IMR-90 (cell line): ENCODE measurements around the gene RBMS3. TPM values are rescaled to one million over a fixed set of nuclear protein-coding genes. Genes with fewer than 3 reads are reported as not detected.

Source experiments
- ATAC-seq: fragments of 200-7000 bp; cut with Tn5 transposase; 2 replicates; pipeline ENCODE4 v1.9.1; 2020; ENCODE audit warnings: low read depth, mild to moderate bottlenecking, moderate library complexity
- BruUV-seq: library from RNA; stranded (reverse); fragments of 400-500 nt; replicated peaks from 2 replicates; lab custom pipeline; 2021; lab: Mats Ljungman, UMichigan
- CTCF ChIA-PET: fragments of 300-600 bp; formaldehyde crosslinking; extraction: SDS; loops from one replicate; lab custom pipeline; 2021; ENCODE audit warnings: antibody characterized with exemption; lab: Yijun Ruan, JAX
- POLR2A ChIA-PET: fragments of 300-600 bp; sonication (Branson Sonifier 250); formaldehyde crosslinking; loops from one replicate; lab custom pipeline; 2022; ENCODE audit warnings: antibody characterized with exemption; ENCODE audit not compliant: unreplicated experiment; lab: Charles Lee
- DNase-seq: peaks from one replicate; pipeline ENCODE4 v3.0.0; 2013
- H2AFZ ChIP-seq: replicated peaks from 2 replicates; pipeline ENCODE3; 2013; ENCODE audit warnings: low read length, mild to moderate bottlenecking; ENCODE audit not compliant: poor library complexity
- H2AK5ac ChIP-seq: 2 replicates; pipeline ENCODE4 v1.6.1; 2013; ENCODE audit warnings: low read depth, low read length, inconsistent platforms
- H2AK9ac ChIP-seq: replicated peaks from 2 replicates; pipeline ENCODE3; 2013; ENCODE audit warnings: mild to moderate bottlenecking, low read depth, low read length, moderate library complexity; ENCODE audit not compliant: poor library complexity
- H2BK120ac ChIP-seq: 2 replicates; pipeline ENCODE4 v1.6.1; 2013; ENCODE audit warnings: low read depth, low read length, inconsistent platforms
- H2BK15ac ChIP-seq: 3 replicates; pipeline ENCODE4 v1.6.1; 2013; ENCODE audit warnings: low read depth, low read length, inconsistent platforms
- H2BK20ac ChIP-seq: 2 replicates; pipeline ENCODE4 v1.6.1; 2013; ENCODE audit warnings: low read depth, mild to moderate bottlenecking, inconsistent platforms, low read length, moderate library complexity
- H2BK5ac ChIP-seq: 2 replicates; pipeline ENCODE4 v1.6.1; 2013; ENCODE audit warnings: mild to moderate bottlenecking, low read depth, low read length, inconsistent platforms; ENCODE audit not compliant: poor library complexity, severe bottlenecking
- H3K14ac ChIP-seq: replicated peaks from 2 replicates; pipeline ENCODE4 v1.6.1; 2013; ENCODE audit warnings: low read depth, low read length, inconsistent platforms
- H3K18ac ChIP-seq: 2 replicates; pipeline ENCODE4 v1.6.1; 2013; ENCODE audit warnings: low read depth, low read length, control low read depth
- H3K23ac ChIP-seq: 2 replicates; pipeline ENCODE4 v1.6.1; 2013; ENCODE audit warnings: low read depth, low read length, inconsistent platforms
- H3K27ac ChIP-seq: 2 replicates; pipeline ENCODE4 v1.5.1; 2013; ENCODE audit warnings: mild to moderate bottlenecking, control low read depth, low read length; ENCODE audit not compliant: insufficient read depth
- H3K27me3 ChIP-seq: 2 replicates; pipeline ENCODE4 v1.6.1; 2013; ENCODE audit warnings: low read length; ENCODE audit not compliant: control insufficient read depth, insufficient read depth
- H3K36me3 ChIP-seq: 2 replicates; pipeline ENCODE4 v1.6.1; 2013; ENCODE audit warnings: low read length, mixed read lengths; ENCODE audit not compliant: control insufficient read depth, insufficient read depth
- H3K4ac ChIP-seq: 2 replicates; pipeline ENCODE4 v1.6.1; 2013; ENCODE audit warnings: low read depth, low read length, inconsistent platforms
- H3K4me1 ChIP-seq: 2 replicates; pipeline ENCODE4 v1.6.1; 2013; ENCODE audit warnings: low read length, mixed read lengths; ENCODE audit not compliant: control insufficient read depth, insufficient read depth
- H3K4me2 ChIP-seq: 2 replicates; pipeline ENCODE4 v1.6.1; 2013; ENCODE audit warnings: low read depth, mild to moderate bottlenecking, control low read depth, low read length, moderate library complexity
- H3K4me3 ChIP-seq: 2 replicates; pipeline ENCODE4 v1.5.1; 2013; ENCODE audit warnings: low read depth, mild to moderate bottlenecking, control low read depth, low read length, moderate library complexity; ENCODE audit not compliant: insufficient read depth
- H3K56ac ChIP-seq: 2 replicates; pipeline ENCODE4 v1.6.1; 2013; ENCODE audit warnings: low read length, inconsistent platforms; ENCODE audit not compliant: insufficient read depth; ENCODE audit errors: extremely low read depth
- H3K79me1 ChIP-seq, 2 experiments: 2 replicates each; pipeline ENCODE4 v1.6.1; 2013; ENCODE audit warnings: low read length in 2 of 2, inconsistent platforms in 1 of 2, low read depth in 1 of 2
- H3K9ac ChIP-seq: 2 replicates; pipeline ENCODE4 v1.6.1; 2013; ENCODE audit warnings: low read depth, low read length, control low read depth
- H3K9me1 ChIP-seq: 2 replicates; pipeline ENCODE4 v1.6.1; 2013; ENCODE audit warnings: low read length, inconsistent platforms; ENCODE audit not compliant: insufficient read depth
- H3K9me3 ChIP-seq: 2 replicates; pipeline ENCODE4 v1.6.1; 2013; ENCODE audit warnings: low read length; ENCODE audit not compliant: control insufficient read depth, insufficient read depth
- H4K20me1 ChIP-seq: 2 replicates; pipeline ENCODE4 v1.6.1; 2013; ENCODE audit warnings: low read length, inconsistent platforms; ENCODE audit not compliant: insufficient read depth
- H4K5ac ChIP-seq: 2 replicates; pipeline ENCODE4 v1.6.1; 2013; ENCODE audit warnings: mild to moderate bottlenecking, low read depth, low read length, control low read depth
- H4K8ac ChIP-seq, 2 experiments: 2 replicates each; pipeline ENCODE4 v1.6.1; 2013; ENCODE audit warnings: low read depth in 2 of 2, low read length in 2 of 2, control low read depth in 1 of 2, inconsistent platforms in 1 of 2
- H4K91ac ChIP-seq: 2 replicates; pipeline ENCODE4 v1.6.1; 2013; ENCODE audit warnings: low read depth, low read length, inconsistent platforms; ENCODE audit not compliant: insufficient read depth
- CHD1 ChIP-seq: IDR thresholded peaks from 2 replicates; pipeline ENCODE4 v1.6.1; 2012; ENCODE audit warnings: low read depth, low read length, improper control_type of control experiment
- MAFK ChIP-seq: IDR thresholded peaks from 2 replicates; pipeline ENCODE4 v1.6.1; 2012; ENCODE audit warnings: low read depth, low read length, improper control_type of control experiment
- dilution Hi-C: fragments of 300-500 bp; cut with HindIII; formaldehyde crosslinking; loops from one replicate; pipeline ENCODE4 v1.14.3; 2018; ENCODE audit warnings: low sequenced_read_pairs; ENCODE audit not compliant: unreplicated experiment
- in situ Hi-C: fragments of 300-500 bp; cut with MboI; formaldehyde crosslinking; loops from 3 replicates; pipeline ENCODE4 v1.14.3; 2019; ENCODE audit warnings: low sequenced_read_pairs, inconsistent platforms, mixed read lengths
- intact Hi-C: fragments of 100-400 bp; cut with micrococcal nuclease; formaldehyde crosslinking; loops from 2 replicates; pipeline ENCODE4 v1.10.0; 2022
- polyA plus RNA-seq, 3 experiments: library from polyadenylated mRNA; depleted of rRNA; stranded (reverse); fragments of >200 nt; gene quantifications; 2 replicates each; pipeline ENCODE4 v1.2.3, GENCODE V29; 2012; ENCODE audit warnings: low replicate concordance in 1 of 3
- total RNA-seq: library from RNA; depleted of rRNA; stranded (reverse); fragments of >200 nt; gene quantifications from 2 replicates; pipeline ENCODE4 v1.2.3, GENCODE V29; 2012

Gene RBMS3
- total and polyA plus RNA-seq, 2 of the 4 experiments (the other 2 are of a cell fraction): 15.2 to 127 TPM

DNA sequence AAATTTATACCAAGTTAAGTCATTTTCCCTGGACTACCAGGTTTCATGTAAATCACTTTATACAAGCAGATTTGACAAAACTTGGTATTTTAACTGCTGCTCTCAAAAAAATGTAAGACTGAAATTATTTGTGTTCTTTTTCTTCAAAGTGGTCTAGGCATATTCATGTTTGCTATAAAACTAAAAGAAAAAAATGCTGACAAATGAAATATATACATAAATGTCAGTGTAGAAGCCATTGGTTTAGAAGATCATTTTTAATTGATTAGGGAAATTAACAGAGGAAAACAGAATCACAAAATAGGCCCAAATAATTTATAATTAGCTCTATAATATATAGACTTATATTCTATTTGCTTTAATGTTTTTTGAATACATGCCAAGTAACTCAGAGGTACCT lies 523.2 kb downstream of the RBMS3 start:
- no peak overlapping the region for H2AFZ ChIP-seq
- no peak overlapping the region for H2BK120ac ChIP-seq
- H2BK20ac ChIP-seq: no peak overlapping the region
- peak; percentile 80 for TF ChIP-seq MAFK
- no peak for TF ChIP-seq CHD1
- H2AK5ac ChIP-seq: no peak overlapping the region
- BruUV-seq: no TSS peak
- H2BK5ac ChIP-seq: no peak overlapping the region
- no peaks in the 10 kb centered on the region for H3K27me3 ChIP-seq
- H4K8ac ChIP-seq: no peak overlapping the region
- H3K9me1 ChIP-seq: no peaks in the 10 kb centered on the region
- H3K9me3 ChIP-seq: no peaks in the 10 kb centered on the region
- no peak overlapping the region for H4K91ac ChIP-seq
- H3K9ac ChIP-seq: no peak overlapping the region
- H4K5ac ChIP-seq: no peak overlapping the region
- dilution Hi-C loops (no loop called here), intact Hi-C loops (no loop called here), in situ Hi-C loops (no loop called here)
- H3K18ac ChIP-seq: no peak overlapping the region
- H3K56ac ChIP-seq: no peak overlapping the region
- ATAC-seq (no peak), DNase-seq (no peak)
- H4K20me1 ChIP-seq: no peaks in the 10 kb centered on the region
- H3K4me3 ChIP-seq: no peak overlapping the region
- ChIA-PET CTCF (no interaction called here), POLR2A (no interaction called here)
- no peak overlapping the region for H2BK15ac ChIP-seq
- no peak overlapping the region for H3K14ac ChIP-seq
- no peaks in the 10 kb centered on the region for H3K36me3 ChIP-seq
- H3K27ac ChIP-seq: no peak overlapping the region
- H3K4ac ChIP-seq: no peak overlapping the region
- 0 out of 4 replicates have a peak, but pooled peaks cover 0 to 2% of the 10 kb centered on the region in 2 experiments for H3K79me1 ChIP-seq
- no peak overlapping the region for H3K4me2 ChIP-seq
- H3K23ac ChIP-seq: no peak overlapping the region
- H2AK9ac ChIP-seq: no peak overlapping the region
- H3K4me1 ChIP-seq: no peaks in the 10 kb centered on the region
